CD8-positive, alpha-beta memory T cell (primary cell): ENCODE measurements around the gene SOX10. TPM values are rescaled to one million over a fixed set of nuclear protein-coding genes. Genes with fewer than 3 reads are reported as not detected.
A peak's percentile ranks its signal among the peaks of the same experiment; 100 is the strongest.

ENCODE experiments used
- CTCF ChIA-PET: fragments of 350-600 bp; sonication (Branson Sonifier 250); formaldehyde crosslinking; loops from one replicate; lab custom pipeline; 2021; ENCODE audit warnings: antibody characterized with exemption; lab: Charles Lee
- POLR2A ChIA-PET: fragments of 350-600 bp; sonication (Branson Sonifier 250); formaldehyde crosslinking; loops from one replicate; lab custom pipeline; 2021; ENCODE audit warnings: antibody characterized with exemption; lab: Charles Lee
- DNase-seq, 5 donors: peaks; one replicate each; pipeline versions ENCODE4 v3.0.0 to v3.0.0-alpha.2; 2020 to 2022; ENCODE audit warnings: mixed read lengths in 1 of 5
- H3K27ac ChIP-seq: one replicate; pipeline ENCODE4 v1.7.0; 2013; ENCODE audit warnings: low read depth, mild to moderate bottlenecking, low read length, moderate library complexity
- H3K27me3 ChIP-seq: 2 replicates; pipeline ENCODE4 v1.7.0; 2013; ENCODE audit warnings: low read length, mild to moderate bottlenecking; ENCODE audit not compliant: insufficient read depth, poor library complexity, severe bottlenecking
- H3K36me3 ChIP-seq: 2 replicates; pipeline ENCODE4 v1.7.0; 2013; ENCODE audit warnings: mild to moderate bottlenecking, low read length, moderate library complexity; ENCODE audit not compliant: insufficient read depth
- H3K4me1 ChIP-seq: 2 replicates; pipeline ENCODE4 v1.7.0; 2013; ENCODE audit warnings: mild to moderate bottlenecking, low read length, moderate library complexity; ENCODE audit not compliant: insufficient read depth
- H3K4me3 ChIP-seq: 2 replicates; pipeline ENCODE4 v1.7.0; 2013; ENCODE audit warnings: mild to moderate bottlenecking, low read length
- H3K9me3 ChIP-seq: 2 replicates; pipeline ENCODE4 v1.7.0; 2013; ENCODE audit warnings: mild to moderate bottlenecking, low read length
- H3K27ac Mint-ChIP-seq, 8 donors: one replicate each; pipeline ENCODE4 v1.8.0; 2020 to 2021; ENCODE audit warnings: mixed read lengths in 8 of 8, mild to moderate bottlenecking in 6 of 8, inconsistent platforms in 3 of 8, moderate library complexity in 3 of 8
- H3K27me3 Mint-ChIP-seq, 2 donors: one replicate each; pipeline ENCODE4 v1.8.0; 2020 to 2021; ENCODE audit warnings: mixed read lengths in 2 of 2, mild to moderate bottlenecking in 1 of 2, moderate library complexity in 1 of 2
- H3K36me3 Mint-ChIP-seq, 3 donors: one replicate each; pipeline ENCODE4 v1.8.0; 2020 to 2021; ENCODE audit warnings: mixed read lengths in 3 of 3, inconsistent platforms in 1 of 3, mild to moderate bottlenecking in 1 of 3
- H3K4me1 Mint-ChIP-seq, 3 donors: one replicate each; pipeline ENCODE4 v1.8.0; 2020 to 2021; ENCODE audit warnings: mixed read lengths in 3 of 3, inconsistent platforms in 1 of 3, mild to moderate bottlenecking in 1 of 3
- H3K4me3 Mint-ChIP-seq, 7 donors: one replicate each; pipeline ENCODE4 v1.8.0; 2020 to 2021; ENCODE audit warnings: mixed read lengths in 7 of 7, mild to moderate bottlenecking in 6 of 7, moderate library complexity in 4 of 7, inconsistent platforms in 2 of 7
- H3K9me3 Mint-ChIP-seq, 5 donors: one replicate each; pipeline ENCODE4 v1.8.0; 2020 to 2022; ENCODE audit warnings: mixed read lengths in 5 of 5, mild to moderate bottlenecking in 3 of 5, moderate library complexity in 2 of 5, inconsistent platforms in 1 of 5
- polyA plus RNA-seq: library from polyadenylated mRNA; unstranded; fragments of 300-500 nt; fragmentation: Illumina TruSeq; gene quantifications from one replicate; pipeline ENCODE4 v1.2.3, GENCODE V29; 2021
- total RNA-seq, 2 experiments: library from RNA; stranded (reverse); gene quantifications; one replicate each; pipeline ENCODE4 v1.2.3, GENCODE V29; 2021

SOX10 gene
- not detected for total RNA-seq
- polyA plus RNA-seq: not detected

- no peaks in the 10 kb centered on the region for H3K9me3 Mint-ChIP-seq
- Histone ChIP-seq H3K4me3 (no peak within 1 kb of the TSS), H3K36me3 (no peaks in the 10 kb centered on the region), H3K4me1 (no peaks in the 10 kb centered on the region), H3K27me3 (no peaks in the 10 kb centered on the region), H3K9me3 (no peaks in the 10 kb centered on the region), H3K27ac (no peak within 1 kb of the TSS)
- H3K27ac Mint-ChIP-seq: peak within 1 kb of the TSS in 2 of 8 donors; percentile 71 to 92
- no peak for DNase-seq
- no peaks in the 10 kb centered on the region for H3K4me1 Mint-ChIP-seq
- ChIA-PET CTCF (no interaction called here), POLR2A (no interaction called here)
- H3K4me3 Mint-ChIP-seq: no peak within 1 kb of the TSS
- H3K36me3 Mint-ChIP-seq: peaks cover 0 to 21% (median 1%) of the 10 kb centered on the region in 3 donors
- no peaks in the 10 kb centered on the region for H3K27me3 Mint-ChIP-seq
Measured at GRCh38 chr22:37983860-37984791, at the start of gene SOX10. TSS of gene SOX10 (minus strand) at chr22:37984555. CDS start at chr22:37983784, 771 bp downstream.

- H3K27me3 ChIP-seq: no peaks in the 10 kb centered on the region
- no peak for DNase-seq
- ChIA-PET POLR2A (no interaction called here), CTCF (interaction anchor here (4.7 kb wide), 1 partner anchor 19 kb away, joined by 17 read pairs; no protein-coding TSS in a partner anchor)
- no peaks in the 10 kb centered on the region for H3K9me3 ChIP-seq
- no peaks in the 10 kb centered on the region for H3K4me1 ChIP-seq
- H3K4me1 Mint-ChIP-seq: peaks cover 0 to 2% (median 0%) of the 10 kb centered on the region in 3 donors
- H3K27ac Mint-ChIP-seq: no peak overlapping the region
- no peak overlapping the region for H3K4me3 Mint-ChIP-seq
- H3K27ac ChIP-seq: peak overlapping the region; percentile 54
- peaks cover 0 to 1% (median 0%) of the 10 kb centered on the region in 3 donors for H3K36me3 Mint-ChIP-seq
- H3K4me3 ChIP-seq: no peak overlapping the region
- no peaks in the 10 kb centered on the region for H3K36me3 ChIP-seq
- no peaks in the 10 kb centered on the region for H3K9me3 Mint-ChIP-seq
- H3K27me3 Mint-ChIP-seq: no peaks in the 10 kb centered on the region
Measured at GRCh38 chr22:38033522-38034277, 49.3 kb upstream of the SOX10 start.

- Mint-ChIP-seq H3K4me3 (no peak overlapping the region), H3K4me1 (peaks cover 0 to 2% (median 0%) of the 10 kb centered on the region in 3 donors), H3K27me3 (no peaks in the 10 kb centered on the region), H3K36me3 (peaks cover 0 to 1% (median 0%) of the 10 kb centered on the region in 3 donors), H3K9me3 (no peaks in the 10 kb centered on the region), H3K27ac (peak overlapping the region in 1 of 8 donors; percentile 84)
- Histone ChIP-seq H3K4me3 (no peak overlapping the region), H3K27ac (peak overlapping the region; percentile 54), H3K4me1 (no peaks in the 10 kb centered on the region), H3K36me3 (no peaks in the 10 kb centered on the region), H3K9me3 (no peaks in the 10 kb centered on the region), H3K27me3 (no peaks in the 10 kb centered on the region)
- CTCF ChIA-PET: interaction anchor here (4.7 kb wide), 1 partner anchor 19 kb away, joined by 17 read pairs; no protein-coding TSS in a partner anchor
- POLR2A ChIA-PET: no interaction called here
- DNase-seq: no peak
Measured at GRCh38 chr22:38032681-38033521, 48.5 kb upstream of the SOX10 start.

- H3K27me3 Mint-ChIP-seq: no peaks in the 10 kb centered on the region
- H3K36me3 ChIP-seq: no peaks in the 10 kb centered on the region
- ChIA-PET CTCF (interaction anchor here (4.7 kb wide), 1 partner anchor 21 kb away, joined by 17 read pairs; no protein-coding TSS in a partner anchor), POLR2A (no interaction called here)
- H3K9me3 Mint-ChIP-seq: no peaks in the 10 kb centered on the region
- H3K4me3 ChIP-seq: no peak overlapping the region
- no peak overlapping the region for H3K27ac Mint-ChIP-seq
- no peak for DNase-seq
- no peak overlapping the region for H3K27ac ChIP-seq
- peaks cover 7 to 9% (median 8%) of the 10 kb centered on the region in 3 donors for H3K4me1 Mint-ChIP-seq
- H3K9me3 ChIP-seq: no peaks in the 10 kb centered on the region
- H3K4me3 Mint-ChIP-seq: no peak overlapping the region
- no peaks in the 10 kb centered on the region for H3K27me3 ChIP-seq
- H3K4me1 ChIP-seq: no peaks in the 10 kb centered on the region
- H3K36me3 Mint-ChIP-seq: no peaks in the 10 kb centered on the region
Measured at GRCh38 chr22:38031491-38031890, 47.1 kb upstream of the SOX10 start.

- no peak overlapping the region for H3K27ac ChIP-seq
- POLR2A ChIA-PET: no interaction called here
- H3K4me1 ChIP-seq: no peaks in the 10 kb centered on the region
- H3K4me3 ChIP-seq: no peak overlapping the region
- H3K36me3 ChIP-seq: no peaks in the 10 kb centered on the region
- Mint-ChIP-seq H3K4me3 (no peak overlapping the region), H3K27ac (peak overlapping the region in 2 of 8 donors; percentile 22 to 74), H3K36me3 (no peaks in the 10 kb centered on the region), H3K27me3 (no peaks in the 10 kb centered on the region), H3K4me1 (peaks cover 7 to 9% (median 8%) of the 10 kb centered on the region in 3 donors), H3K9me3 (no peaks in the 10 kb centered on the region)
- DNase-seq: no peak
- CTCF ChIA-PET: no interaction called here
- H3K27me3 ChIP-seq: no peaks in the 10 kb centered on the region
- no peaks in the 10 kb centered on the region for H3K9me3 ChIP-seq
Measured at GRCh38 chr22:38030311-38031133, 46.2 kb upstream of the SOX10 start.

GRCh38 chr22:38029901-38030300, 45.5 kb upstream of the SOX10 start:
- Histone ChIP-seq H3K4me1 (no peaks in the 10 kb centered on the region), H3K9me3 (no peaks in the 10 kb centered on the region), H3K36me3 (no peaks in the 10 kb centered on the region), H3K4me3 (no peak overlapping the region), H3K27me3 (no peaks in the 10 kb centered on the region), H3K27ac (no peak overlapping the region)
- ChIA-PET POLR2A (no interaction called here), CTCF (no interaction called here)
- Mint-ChIP-seq H3K36me3 (no peaks in the 10 kb centered on the region), H3K4me3 (no peak overlapping the region), H3K4me1 (peaks cover 7 to 9% (median 8%) of the 10 kb centered on the region in 3 donors), H3K27ac (peak overlapping the region in 1 of 8 donors; percentile 74), H3K9me3 (no peaks in the 10 kb centered on the region), H3K27me3 (no peaks in the 10 kb centered on the region)
- no peak for DNase-seq

- DNase-seq: no peak
- peaks cover 7 to 9% (median 8%) of the 10 kb centered on the region in 3 donors for H3K4me1 Mint-ChIP-seq
- ChIA-PET POLR2A (no interaction called here), CTCF (no interaction called here)
- Histone ChIP-seq H3K4me3 (no peak overlapping the region), H3K27me3 (no peaks in the 10 kb centered on the region), H3K4me1 (no peaks in the 10 kb centered on the region), H3K36me3 (no peaks in the 10 kb centered on the region), H3K27ac (no peak overlapping the region), H3K9me3 (no peaks in the 10 kb centered on the region)
- no peak overlapping the region for H3K4me3 Mint-ChIP-seq
- H3K27me3 Mint-ChIP-seq: no peaks in the 10 kb centered on the region
- peak overlapping the region in 4 of 8 donors; percentile 2 to 74 (median 55) for H3K27ac Mint-ChIP-seq
- no peaks in the 10 kb centered on the region for H3K9me3 Mint-ChIP-seq
- H3K36me3 Mint-ChIP-seq: no peaks in the 10 kb centered on the region
Measured at GRCh38 chr22:38029370-38029769, 45.0 kb upstream of the SOX10 start.
